ELF-1 (cell line): ENCODE results near the gene RAB11FIP4.

Experiments used
- DNase-seq: peaks from one replicate; pipeline ENCODE4 v3.0.0-alpha.2; 2016; ENCODE audit warnings: low read depth, low spot score

The RAB11FIP4 gene

DNA sequence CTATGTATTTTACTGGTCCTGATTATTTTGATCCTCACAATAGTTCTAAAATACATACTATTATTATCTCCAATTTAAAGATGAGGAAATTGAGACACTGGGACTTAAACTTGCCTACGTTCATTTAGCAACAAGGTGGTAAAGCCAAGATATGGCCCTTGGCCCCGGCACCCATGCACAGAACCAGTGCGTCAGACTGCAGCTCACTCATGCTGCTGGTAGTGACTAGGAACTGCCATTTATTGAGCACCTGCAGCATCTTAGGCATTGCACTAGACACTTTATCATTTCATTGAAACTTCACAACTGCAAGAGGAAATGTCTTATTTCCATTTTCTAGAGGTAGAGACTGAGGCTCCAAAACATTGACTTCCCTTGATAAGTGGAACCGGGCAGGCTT is 93.3 kb downstream of the RAB11FIP4 start:
- no peak for DNase-seq

DNA sequence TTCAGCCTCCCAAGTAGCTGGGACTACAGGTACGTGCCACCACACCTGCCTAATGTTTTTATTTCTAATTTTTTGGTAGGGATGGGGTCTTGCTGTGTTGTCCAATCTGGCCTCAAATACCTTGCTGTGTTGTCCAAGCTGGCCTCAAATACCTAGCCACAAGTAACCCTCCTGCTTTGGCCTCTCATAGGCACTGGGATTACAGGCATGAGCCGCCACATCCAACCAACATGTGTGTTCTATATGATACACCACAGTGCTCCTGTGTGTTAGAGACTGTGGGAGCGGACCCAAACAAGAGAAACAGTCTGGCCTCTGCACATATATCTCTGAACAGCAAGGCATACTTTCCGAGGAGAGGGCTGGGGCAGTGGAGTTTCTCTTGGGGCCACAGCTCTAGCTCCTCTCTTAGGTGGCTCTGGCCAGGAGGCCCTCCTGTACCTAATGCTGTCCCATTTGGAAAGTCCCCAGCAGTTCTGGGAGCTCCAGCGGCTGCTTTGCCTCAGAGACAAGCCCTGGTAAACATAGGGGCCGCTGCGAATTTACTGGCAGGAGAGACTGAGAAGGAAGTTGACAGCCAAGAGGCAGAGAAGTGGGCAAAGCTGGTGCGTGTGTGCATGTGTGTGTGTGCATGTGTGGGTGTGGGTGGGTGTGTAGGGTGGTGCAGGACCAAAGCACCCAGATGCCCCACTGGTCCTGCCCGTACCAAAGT is 95.0 kb downstream of the RAB11FIP4 start:
- no peak for DNase-seq

DNA sequence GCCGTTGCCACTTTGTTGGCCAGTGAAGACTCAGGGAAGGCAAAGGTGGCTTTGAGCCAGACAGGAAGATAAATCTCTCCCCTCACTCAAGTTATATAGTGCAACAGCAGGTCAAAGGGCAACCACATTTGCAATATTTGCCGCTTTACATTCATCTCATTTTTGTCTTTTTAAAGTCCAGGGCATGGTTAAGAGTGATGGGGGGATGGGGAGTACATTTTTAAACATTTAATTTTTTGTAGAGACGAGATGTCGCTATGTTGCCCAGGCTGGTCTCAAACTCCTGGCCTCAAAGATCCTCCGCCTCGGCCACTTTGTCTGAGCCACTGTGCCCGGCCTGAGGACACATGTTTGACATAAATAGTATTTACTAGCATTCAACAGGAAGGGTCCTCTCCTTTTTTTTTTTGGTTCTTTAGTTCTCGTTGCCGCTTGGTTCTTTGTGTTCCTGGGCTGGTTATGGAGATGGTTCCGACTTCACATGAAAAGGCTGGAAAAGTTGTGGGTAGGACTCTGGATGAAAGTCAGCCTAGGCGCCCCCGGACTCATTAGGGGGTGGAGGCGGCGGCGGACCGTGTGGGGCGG is 95.7 kb downstream of the RAB11FIP4 start:
- DNase-seq, result no peak

DNA sequence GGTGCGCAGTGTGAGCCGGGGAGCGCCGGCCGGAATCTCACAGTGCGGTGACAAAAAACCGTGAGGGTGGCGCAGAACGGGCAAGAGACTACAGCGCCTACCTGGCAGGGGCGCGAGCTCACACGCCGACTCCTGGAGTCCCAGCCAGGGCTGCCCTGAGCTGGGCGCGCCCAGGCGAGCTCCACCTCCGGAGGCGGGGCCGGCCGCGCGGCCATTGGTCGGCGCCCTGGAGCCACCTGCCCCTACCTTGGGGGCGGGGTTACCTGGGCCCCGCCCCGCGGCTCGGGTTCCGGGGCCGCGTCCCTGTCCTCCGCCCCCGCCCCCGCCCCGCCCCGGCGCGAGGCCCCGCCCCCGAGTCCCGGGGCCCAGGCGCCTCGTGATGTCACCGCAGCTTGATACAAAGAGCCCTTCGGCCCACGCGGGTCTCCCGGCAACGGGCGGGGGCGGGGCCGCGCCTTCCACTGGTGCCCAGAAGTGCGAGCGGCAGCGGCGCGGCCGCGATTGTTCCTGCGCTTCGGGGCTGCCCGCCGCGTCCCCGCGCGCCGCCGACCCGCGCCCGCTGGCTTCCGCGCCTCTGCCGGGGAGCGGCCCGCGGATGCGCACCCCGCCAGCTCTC is 96.3 kb downstream of the RAB11FIP4 start:
- DNase-seq, result peak; percentile 95

DNA sequence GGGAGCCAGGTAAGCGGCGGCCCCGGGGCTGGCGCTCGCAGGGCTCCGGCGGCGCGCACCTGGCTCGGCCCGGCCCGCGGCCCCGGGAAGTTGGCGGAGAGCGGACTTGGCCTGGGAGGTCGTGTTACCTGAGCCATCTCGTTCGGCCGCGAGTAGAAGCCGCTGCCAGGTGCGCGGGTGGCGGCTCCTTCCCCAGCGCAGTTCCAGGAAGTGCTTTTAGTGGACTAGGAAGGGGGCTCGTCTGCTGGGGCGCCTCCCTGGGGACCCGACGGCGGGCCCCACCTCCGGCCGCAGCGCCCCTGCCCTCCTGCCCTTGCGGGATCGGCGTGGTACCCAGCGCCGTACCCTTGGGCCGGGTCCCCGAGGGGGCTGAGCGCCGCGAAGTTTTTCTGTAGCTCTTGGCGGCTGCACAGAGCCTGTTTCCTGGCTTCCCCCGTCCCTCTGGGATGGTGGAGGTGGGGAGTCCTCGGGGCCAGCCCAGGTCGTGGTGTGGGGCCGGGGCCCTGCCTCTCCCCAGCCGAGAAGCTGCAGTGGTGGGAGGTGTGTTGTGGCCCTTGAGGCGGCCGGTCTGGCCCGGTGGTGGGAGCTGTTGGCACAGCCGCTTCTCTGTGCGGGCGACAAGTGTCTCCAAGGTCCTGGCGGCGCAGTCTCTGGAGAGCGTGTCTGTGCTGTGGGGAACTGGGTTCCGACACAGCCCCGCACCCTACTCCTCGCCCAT is 96.9 kb downstream of the RAB11FIP4 start:
- peak; percentile 45 for DNase-seq

DNA sequence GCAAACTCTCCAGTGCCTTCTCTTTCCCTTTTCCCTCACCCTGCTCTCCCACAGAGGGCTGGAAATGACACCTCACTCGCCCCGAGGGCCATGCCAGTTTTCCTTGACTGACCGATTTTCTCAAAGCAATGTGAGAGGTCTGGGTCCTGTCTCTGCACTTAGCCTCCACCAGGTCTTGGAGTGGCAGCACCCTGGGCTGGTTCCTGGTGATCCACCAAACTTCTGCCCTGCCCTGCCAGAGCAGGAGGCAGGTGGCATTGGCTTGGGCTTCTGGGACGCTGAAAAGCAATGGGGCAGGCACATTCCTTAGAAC is 97.5 kb downstream of the RAB11FIP4 start:
- DNase-seq, result no peak

DNA sequence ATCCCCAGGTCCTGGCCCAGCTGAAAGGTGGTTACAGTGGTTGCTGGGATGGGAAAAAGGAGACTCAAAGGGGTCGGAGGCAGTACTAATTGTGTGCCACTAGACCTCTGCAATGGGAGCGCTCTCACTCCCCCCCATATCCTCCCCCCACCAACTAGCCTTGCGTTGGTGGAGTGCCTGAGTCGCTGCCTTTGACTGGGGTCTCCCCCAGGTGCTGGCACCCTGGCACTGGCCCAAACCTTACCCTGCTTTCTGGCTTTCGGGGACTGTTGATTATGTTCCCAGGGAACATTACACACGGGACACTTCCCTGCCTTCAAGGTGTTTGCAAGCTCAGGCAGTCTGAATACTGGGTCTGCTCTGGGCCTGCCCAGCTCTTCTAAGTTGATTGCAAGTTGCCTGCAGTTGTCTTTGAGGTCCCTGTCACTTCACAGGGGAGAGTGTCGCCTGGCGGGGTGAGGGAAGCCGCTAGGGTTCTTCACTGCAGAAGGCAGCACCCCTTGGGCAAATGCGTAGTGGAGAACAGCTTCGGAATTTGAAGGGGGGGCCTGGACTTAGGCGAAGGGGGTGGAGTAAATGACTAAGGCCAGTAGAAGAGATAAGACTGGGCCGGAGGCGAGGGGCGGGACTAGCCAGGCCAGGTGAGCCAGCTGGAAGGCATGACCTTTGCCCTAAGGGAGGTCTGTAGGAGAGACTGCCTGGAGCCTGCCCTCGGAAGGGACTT is 98.0 kb downstream of the RAB11FIP4 start:
- peak; percentile 97 for DNase-seq

DNA sequence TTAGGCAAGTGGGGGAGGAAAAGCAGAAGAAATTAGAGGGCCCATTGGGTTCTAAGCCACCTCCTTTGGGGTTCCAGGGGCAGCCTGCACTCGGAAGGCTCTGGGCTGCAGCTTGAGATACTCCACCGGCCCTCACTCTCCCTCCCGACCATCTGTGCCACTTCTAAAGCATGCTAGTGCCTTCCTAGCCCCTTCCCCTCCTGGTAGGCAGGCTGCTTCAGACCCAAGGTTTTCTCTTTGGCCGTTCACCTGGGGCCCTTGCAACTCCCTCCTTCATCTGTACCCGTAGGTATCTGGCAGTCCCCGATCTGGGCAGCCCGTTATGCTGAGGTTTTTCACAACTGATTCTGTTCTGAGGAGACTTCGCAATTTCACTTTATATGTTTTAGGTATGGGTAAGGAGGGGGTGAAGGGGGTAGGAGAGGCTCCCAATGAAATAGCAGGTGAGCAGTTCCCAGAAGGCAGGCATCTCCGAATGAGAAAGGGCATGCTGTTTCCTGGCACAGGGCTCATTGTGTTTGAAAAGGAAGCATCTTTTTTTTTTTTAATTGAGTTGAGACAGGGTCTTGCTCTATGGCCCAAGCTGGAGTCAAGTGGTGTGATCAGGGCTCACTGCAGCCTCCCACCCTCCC is 98.7 kb downstream of the RAB11FIP4 start:
- no peak for DNase-seq

DNA sequence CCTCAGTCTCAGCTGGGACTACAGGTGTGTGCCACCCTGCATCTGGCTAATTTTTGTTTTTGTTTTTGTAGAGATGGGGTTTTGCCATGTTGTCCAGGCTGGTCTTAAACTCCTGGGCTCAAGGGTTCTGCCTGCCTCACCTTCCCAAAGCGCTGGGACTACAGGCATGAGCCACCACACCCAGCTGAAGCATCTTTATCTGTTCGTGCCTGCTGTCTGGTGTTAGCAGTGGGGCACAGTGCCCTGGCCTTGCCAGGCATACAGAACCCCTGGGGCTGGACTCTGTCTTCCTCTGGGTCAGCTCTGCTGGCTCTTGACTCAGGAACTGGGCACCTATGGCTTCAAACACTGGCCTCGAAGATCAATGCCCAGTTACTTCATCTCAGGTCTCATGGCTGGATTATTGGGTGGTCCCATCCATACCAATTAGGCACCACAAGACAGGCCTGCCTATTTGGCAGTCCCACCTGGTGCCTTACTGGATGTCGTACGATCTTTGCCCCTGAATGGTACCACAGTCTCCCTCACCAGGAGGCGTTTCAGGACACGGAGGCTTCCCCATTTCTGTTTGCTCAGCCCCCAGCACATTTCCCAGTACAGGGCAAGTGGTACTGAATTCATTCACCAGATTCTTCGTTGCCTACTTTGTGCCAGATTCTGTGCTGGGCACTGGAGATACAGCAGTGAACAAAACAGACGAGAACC is 99.3 kb downstream of the RAB11FIP4 start:
- DNase-seq, result no peak

DNA sequence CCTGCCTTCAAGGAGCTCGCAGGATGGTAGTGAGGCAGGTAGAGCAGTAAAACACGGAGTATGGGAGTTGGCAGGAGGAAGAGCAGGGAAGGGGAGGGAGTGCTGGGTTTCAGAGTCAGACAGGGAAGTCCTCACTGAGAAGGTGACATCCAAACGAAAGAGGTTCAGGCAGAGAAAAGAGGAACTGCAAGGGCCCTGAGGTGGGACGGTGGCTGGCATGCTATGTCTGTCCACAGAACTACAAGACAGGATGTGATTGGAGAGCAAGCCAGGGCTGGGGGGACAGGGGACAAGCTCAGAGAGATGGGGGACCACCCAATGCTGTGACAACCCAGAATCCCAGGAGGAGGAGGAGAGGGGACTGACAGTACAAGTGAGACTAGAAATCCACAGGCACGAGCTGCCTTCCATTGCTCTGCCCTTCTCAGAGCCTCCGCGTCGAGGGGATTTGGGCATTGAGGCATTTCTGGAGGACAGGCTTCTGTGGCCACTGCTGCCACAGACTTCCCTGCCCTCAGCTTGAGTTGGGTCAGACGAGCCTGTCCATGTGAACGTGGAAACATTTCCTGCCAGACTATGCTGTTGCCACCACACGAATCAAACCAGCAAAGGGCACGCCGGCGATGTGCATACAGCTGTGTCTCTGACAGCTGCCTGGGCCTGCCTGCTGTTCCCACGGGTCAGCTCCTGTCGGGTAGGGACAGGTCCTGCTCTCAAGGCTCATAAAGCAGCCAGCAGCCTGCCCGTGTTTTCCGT is 100.1 kb downstream of the RAB11FIP4 start:
- DNase-seq, result no peak

DNA sequence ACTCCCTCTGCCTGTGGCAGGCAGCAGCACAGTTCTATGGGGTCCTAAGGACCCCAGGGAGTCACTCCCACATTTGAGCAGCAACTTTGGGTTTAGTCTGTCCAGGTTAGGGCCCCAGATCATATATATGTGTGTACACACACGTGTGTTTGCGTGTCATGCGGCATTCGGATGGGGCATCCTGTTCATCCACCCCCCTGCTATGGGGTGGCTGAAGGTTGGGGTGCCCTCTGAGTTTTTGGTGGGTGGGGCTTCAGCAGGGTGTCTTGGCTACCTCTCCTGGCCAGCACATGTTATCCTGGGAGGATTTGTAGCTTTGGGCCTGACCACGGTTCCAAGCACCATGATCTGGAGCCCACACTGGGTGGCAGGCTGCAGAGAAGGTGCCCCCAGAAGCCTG is 100.7 kb downstream of the RAB11FIP4 start:
- DNase-seq, result no peak

DNA sequence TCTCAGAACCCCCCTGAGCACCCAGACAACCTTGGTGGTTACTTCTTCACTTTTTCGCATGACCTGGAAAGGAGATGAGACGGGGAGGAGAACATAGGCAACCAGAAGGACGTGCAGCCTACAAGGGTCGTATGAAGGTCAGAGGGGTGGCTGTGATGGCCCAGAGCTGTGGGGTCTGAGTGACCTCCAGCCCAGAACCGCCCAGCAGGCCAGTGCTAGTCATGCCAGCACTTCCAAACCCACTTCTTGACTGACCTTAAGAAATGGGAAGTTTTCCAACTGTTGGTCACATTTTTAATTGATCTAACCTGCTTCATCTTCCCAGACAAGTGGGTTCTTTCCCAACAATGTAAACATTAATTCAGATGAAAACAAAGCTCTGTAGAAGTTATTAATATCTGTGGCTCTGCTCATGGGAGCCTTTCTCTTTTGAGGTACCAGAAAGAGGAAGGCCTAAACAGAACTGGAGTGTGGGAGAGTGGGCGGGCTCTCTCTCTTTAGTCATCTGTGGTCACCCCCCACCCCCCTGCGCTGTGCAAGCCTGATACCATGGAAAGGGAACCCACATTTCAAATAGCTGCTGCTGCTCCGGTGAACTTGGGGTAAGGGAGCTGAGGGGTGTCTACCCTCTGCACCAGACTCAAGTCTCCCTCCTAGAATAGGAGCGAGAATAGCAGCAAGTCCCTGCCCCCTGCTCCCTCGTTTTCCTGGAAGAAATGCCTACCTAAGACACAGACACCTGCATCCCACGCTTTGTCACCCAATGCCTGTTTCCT is 101.6 kb downstream of the RAB11FIP4 start:
- DNase-seq, result no peak

DNA sequence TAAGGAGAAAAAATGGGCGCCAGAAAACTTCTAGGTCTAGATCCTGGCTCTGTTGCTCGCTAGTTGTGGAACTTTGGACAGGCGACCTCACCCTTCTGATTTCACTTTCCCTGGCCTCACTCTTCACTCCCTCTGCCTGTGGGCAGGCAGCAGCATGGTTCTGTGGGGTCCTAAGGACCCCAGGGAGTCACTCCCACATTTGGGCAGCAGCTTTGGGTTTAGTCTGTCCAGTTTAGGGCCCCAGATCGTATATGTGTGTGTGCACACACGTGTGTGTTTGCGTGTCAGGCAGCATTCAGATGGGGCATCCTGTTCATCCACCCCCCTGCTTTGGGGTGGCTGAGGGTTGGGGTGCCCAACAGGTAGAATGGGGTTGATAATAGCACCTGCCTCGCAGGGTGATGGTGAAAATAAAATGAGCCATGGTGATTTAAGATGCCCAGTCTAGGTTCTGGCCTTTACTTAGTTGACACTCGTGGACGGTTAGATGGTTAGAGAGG is 102.2 kb downstream of the RAB11FIP4 start:
- DNase-seq, result no peak

DNA sequence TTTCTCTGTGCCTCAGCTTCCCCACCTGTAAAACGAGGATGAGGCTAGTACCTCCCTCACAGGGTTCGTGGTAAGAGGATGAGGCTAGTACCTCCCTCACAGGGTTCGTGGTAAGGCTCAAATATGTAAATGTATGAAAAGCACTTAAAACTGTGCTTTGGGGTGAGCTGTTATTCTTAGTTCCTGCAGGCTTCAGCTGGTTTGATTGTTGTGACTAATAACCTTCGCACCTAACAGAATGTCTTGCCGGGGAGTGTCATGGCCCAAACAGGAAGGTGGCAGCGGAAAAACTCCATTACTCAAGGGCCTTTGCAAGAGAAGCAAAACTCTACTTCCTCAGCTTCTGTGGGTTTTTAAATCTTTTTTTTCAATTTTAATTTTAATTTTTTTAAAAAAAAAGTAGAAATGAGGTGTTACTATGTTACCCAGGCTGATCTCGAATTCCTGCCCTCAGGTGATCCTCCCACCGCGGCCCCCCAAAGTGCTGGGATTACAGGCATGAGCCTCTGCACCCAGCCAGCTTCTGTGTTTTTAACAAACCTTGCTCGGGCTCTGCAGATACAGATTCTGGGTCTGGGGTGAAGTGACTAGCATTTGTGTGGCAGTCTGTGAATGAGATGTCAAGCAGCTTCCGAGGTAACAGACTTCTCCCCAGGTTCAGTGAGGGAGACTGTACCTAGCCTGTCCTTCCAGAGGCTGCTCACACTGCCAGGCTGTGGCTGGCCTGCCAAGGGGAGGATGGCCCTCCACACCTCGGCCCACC is 103.0 kb downstream of the RAB11FIP4 start:
- DNase-seq, result no peak

DNA sequence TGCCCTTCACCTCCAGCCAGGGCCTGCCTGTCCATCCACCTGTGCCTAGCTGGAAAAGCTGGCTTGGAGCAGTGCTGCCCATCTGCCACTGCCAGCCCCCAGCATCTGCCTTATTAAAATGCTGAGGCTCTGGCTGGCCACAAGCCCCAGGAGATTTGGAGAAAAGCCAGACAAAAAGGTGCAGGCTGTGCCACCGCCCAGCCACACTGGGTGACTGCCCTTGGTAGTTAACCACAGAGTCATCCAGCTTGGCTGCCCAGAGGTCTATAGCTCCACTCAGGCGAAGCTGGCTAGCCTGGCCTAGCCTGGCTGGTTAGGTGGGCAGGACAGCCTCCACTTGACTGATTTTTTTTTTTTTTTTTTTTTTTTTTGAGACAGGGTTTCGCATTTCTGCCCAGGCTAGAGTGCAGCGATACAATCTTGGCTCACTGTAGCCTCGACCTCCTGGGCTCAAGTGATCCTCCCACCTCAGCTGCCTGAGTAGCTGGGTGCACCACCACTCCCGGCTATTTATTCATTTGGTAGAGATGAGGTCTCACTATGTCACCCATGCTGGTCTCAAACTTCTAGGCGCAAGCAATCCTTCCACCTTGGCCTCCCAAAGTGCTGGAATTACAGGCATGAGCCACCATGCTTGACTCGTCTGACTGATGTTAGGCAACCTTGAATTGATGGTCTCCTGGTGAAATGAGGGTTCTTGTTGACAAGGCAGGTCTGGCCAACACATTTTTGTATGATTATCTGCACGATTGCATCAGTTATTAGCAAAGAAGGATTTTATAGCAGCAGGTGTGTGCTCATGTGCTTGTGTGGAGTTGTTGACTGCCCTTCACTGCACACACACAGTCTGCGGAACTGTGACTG is 103.8 kb downstream of the RAB11FIP4 start:
- no peak for DNase-seq

DNA sequence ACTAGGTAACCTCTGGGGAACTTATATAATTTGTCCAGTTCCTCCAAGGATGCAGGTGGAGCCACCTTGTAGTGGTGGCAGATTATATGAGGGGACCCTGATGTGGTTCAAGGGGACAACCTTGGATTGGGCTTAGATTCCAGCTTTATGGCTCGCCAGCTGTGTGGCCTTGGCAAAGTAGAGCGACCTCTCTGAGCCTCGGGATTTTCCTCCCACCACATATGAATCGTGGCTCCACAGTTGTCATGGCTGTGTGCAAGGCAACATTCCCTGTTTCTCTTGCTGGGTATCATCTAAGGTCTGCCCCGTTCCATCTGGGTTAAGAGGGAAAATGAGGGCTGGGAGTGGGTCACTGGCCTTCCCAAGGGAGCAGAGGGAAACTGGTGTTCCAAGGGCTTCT is 104.6 kb downstream of the RAB11FIP4 start:
- DNase-seq, result no peak

DNA sequence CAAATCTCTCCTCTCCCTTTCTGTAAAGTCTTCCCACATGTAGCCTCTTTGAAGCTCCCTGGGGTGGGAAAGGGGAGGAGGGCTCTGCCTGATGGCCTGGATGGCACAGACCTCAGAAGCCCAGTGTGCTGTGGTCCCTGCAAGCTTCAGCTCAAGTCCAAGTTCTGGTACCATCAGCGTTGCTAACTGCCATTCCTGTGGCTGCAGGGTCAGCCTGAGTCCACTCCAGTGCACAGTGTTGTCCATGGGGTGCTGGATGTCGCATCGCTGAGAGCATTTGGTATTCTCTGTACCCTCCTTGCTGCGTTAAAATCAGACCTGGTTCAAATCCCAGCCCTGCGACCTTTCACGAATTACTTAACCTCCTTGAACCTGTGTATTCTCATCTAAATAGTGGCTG is 105.1 kb downstream of the RAB11FIP4 start:
- no peak for DNase-seq

DNA sequence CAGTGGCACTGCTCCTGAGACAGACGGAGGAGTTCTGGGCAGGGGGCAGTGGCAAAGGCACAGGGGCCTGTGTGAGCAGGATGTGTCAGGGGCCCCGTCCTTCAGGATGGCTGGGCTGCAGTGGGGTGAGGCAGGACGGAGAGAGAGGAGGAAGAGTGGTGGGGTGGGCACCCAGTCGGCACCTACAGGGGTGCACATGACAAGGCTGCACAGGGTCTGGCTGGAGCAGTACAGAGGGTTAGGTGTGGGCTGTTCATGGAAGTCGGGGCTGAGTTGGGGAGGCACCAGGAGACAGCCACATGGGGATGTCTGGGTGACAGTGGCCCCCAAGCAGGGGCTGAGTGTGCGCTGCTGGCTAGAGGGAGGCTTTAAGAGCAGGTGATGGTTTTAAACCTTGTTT is 106.0 kb downstream of the RAB11FIP4 start:
- no peak for DNase-seq
